ENCODE results near the gene DPYD. TPM values are rescaled to one million over a fixed set of nuclear protein-coding genes. Genes with fewer than 3 reads are reported as not detected.

Gene DPYD
- total RNA-seq, 1 experiment from 2014 or later: 12.8 TPM

- peaks cover 11% of the 10 kb centered on the region; the same call in 1 of the 2 replicates for H3K4me1 ChIP-seq (ENCODE audit: insufficient read depth, low read length)
- no peaks in the 10 kb centered on the region for H3K36me3 ChIP-seq (ENCODE audit: low read depth, low read length)
- H3K9me3 ChIP-seq (ENCODE audit: low read length): no peaks in the 10 kb centered on the region
- no peak overlapping the region for H3K4me2 ChIP-seq (ENCODE audit: low read length)
- no peak overlapping the region for H3K27ac ChIP-seq (ENCODE audit: low read length)
- ChIA-PET CTCF (interaction anchor here (0.7 kb wide), 1 partner anchor 191 kb away, joined by 5 read pairs; no protein-coding TSS in a partner anchor), POLR2A (ENCODE audit: unreplicated experiment) (no interaction called here)
- H3K79me2 ChIP-seq (ENCODE audit: low read length): no peaks in the 10 kb centered on the region
- intact Hi-C loops (cut with micrococcal nuclease): no loop called here
- ATAC-seq: no peak
- H2AFZ ChIP-seq (ENCODE audit: low read length): no peak overlapping the region
- H3K27me3 ChIP-seq (ENCODE audit: low read length): no peaks in the 10 kb centered on the region
- H3K4me3 ChIP-seq (ENCODE audit: low read length): no peak overlapping the region
- no peaks in the 10 kb centered on the region for H3F3A ChIP-seq (ENCODE audit: low read length, unreplicated experiment)
- TF ChIP-seq EZH2phosphoT487 (IDR thresholded peaks at IDR 0.05; ENCODE audit: borderline replicate concordance, low read length) (no peak), EZH2 (IDR thresholded peaks at IDR 0.05; ENCODE audit: low read length, unreplicated experiment) (no peak), CTCF (conservative IDR thresholded peaks at IDR 0.05; ENCODE audit: low read depth, low read length) (no peak)
- BruUV-seq (replicated peaks): no TSS peak
- H3K9ac ChIP-seq (ENCODE audit: low read length): no peak overlapping the region
- DNase-seq: no peak
- H4K20me1 ChIP-seq (ENCODE audit: low read length): no peaks in the 10 kb centered on the region
- no peaks in the 10 kb centered on the region for H3K9me2 ChIP-seq (replicated peaks; ENCODE audit: low read length)
Measured at GRCh38 chr1:97730271-97730670, 190.6 kb downstream of the DPYD start.

- no TSS peak for BruUV-seq (replicated peaks)
- Histone ChIP-seq H3K79me2 (ENCODE audit: low read length) (no peaks in the 10 kb centered on the region), H4K20me1 (ENCODE audit: low read length) (no peaks in the 10 kb centered on the region), H3K4me1 (ENCODE audit: insufficient read depth, low read length) (peaks cover 11% of the 10 kb centered on the region; the same call in 1 of the 2 replicates), H3F3A (ENCODE audit: low read length, unreplicated experiment) (no peaks in the 10 kb centered on the region), H3K4me3 (ENCODE audit: low read length) (no peak overlapping the region), H2AFZ (ENCODE audit: low read length) (no peak overlapping the region), H3K9ac (ENCODE audit: low read length) (no peak overlapping the region), H3K36me3 (ENCODE audit: low read depth, low read length) (no peaks in the 10 kb centered on the region), H3K4me2 (ENCODE audit: low read length) (no peak overlapping the region), H3K27ac (ENCODE audit: low read length) (no peak overlapping the region), H3K27me3 (ENCODE audit: low read length) (no peaks in the 10 kb centered on the region), H3K9me2 (replicated peaks; ENCODE audit: low read length) (no peaks in the 10 kb centered on the region), H3K9me3 (ENCODE audit: low read length) (no peaks in the 10 kb centered on the region)
- intact Hi-C loops (cut with micrococcal nuclease): no loop called here
- ChIA-PET POLR2A (ENCODE audit: unreplicated experiment) (no interaction called here), CTCF (no interaction called here)
- DNase-seq: no peak
- ATAC-seq: no peak
- TF ChIP-seq EZH2phosphoT487 (IDR thresholded peaks at IDR 0.05; ENCODE audit: borderline replicate concordance, low read length) (no peak), CTCF (conservative IDR thresholded peaks at IDR 0.05; ENCODE audit: low read depth, low read length) (no peak)
Measured at GRCh38 chr1:97728436-97728835, 192.4 kb downstream of the DPYD start.

- Histone ChIP-seq H4K20me1 (ENCODE audit: low read length) (no peaks in the 10 kb centered on the region), H3F3A (ENCODE audit: low read length, unreplicated experiment) (no peaks in the 10 kb centered on the region), H3K79me2 (ENCODE audit: low read length) (no peaks in the 10 kb centered on the region), H3K27ac (ENCODE audit: low read length) (no peak overlapping the region), H3K4me1 (ENCODE audit: insufficient read depth, low read length) (peaks cover 11% of the 10 kb centered on the region; the same call in 1 of the 2 replicates), H2AFZ (ENCODE audit: low read length) (no peak overlapping the region), H3K4me3 (ENCODE audit: low read length) (no peak overlapping the region), H3K4me2 (ENCODE audit: low read length) (no peak overlapping the region), H3K9me2 (replicated peaks; ENCODE audit: low read length) (no peaks in the 10 kb centered on the region), H3K27me3 (ENCODE audit: low read length) (no peaks in the 10 kb centered on the region), H3K9me3 (ENCODE audit: low read length) (no peaks in the 10 kb centered on the region), H3K36me3 (ENCODE audit: low read depth, low read length) (no peaks in the 10 kb centered on the region), H3K9ac (ENCODE audit: low read length) (no peak overlapping the region)
- TF ChIP-seq CTCF (conservative IDR thresholded peaks at IDR 0.05; ENCODE audit: low read depth, low read length) (no peak), EZH2phosphoT487 (IDR thresholded peaks at IDR 0.05; ENCODE audit: borderline replicate concordance, low read length) (no peak), EZH2 (IDR thresholded peaks at IDR 0.05; ENCODE audit: low read length, unreplicated experiment) (no peak)
- ChIA-PET POLR2A (ENCODE audit: unreplicated experiment) (interaction anchor here (0.6 kb wide), 1 partner anchor 22 kb away, joined by 3 read pairs; no protein-coding TSS in a partner anchor), CTCF (no interaction called here)
- intact Hi-C loops (cut with micrococcal nuclease): no loop called here
- no peak for DNase-seq
- ATAC-seq: no peak
- BruUV-seq (replicated peaks): no TSS peak
Measured at GRCh38 chr1:97727029-97727428, 193.8 kb downstream of the DPYD start.

All from PC-3 (cell line).